HEK293 (cell line): ENCODE data around the gene FXYD4.

Experiments
- BCL11B ChIP-seq: fragments of 450-650 bp; formaldehyde crosslinking; IDR thresholded peaks from 2 replicates; pipeline ENCODE4 v1.5.1; 2016; ENCODE audit warnings: low read depth, missing biosample characterization, missing genetic modification characterization
- CTCF ChIP-seq: fragments of 450-650 bp; formaldehyde crosslinking; IDR thresholded peaks from 2 replicates; pipeline ENCODE4 v1.5.1; 2016; ENCODE audit warnings: missing biosample characterization, missing genetic modification characterization
- FEZF1 ChIP-seq: fragments of 450-650 bp; formaldehyde crosslinking; IDR thresholded peaks from 2 replicates; pipeline ENCODE4 v1.5.1; 2016; ENCODE audit warnings: missing biosample characterization, missing genetic modification characterization
- HOXD13 ChIP-seq: sonication (generic); formaldehyde crosslinking; IDR thresholded peaks from 2 replicates; pipeline ENCODE4 v1.8.0; 2022; ENCODE audit warnings: missing genetic modification reagents, borderline replicate concordance
- KLF10 ChIP-seq: fragments of 450-650 bp; IDR thresholded peaks from 2 replicates; pipeline ENCODE4 v1.5.1; 2018; ENCODE audit warnings: missing biosample characterization, mild to moderate bottlenecking, missing genetic modification characterization
- KLF8 ChIP-seq: fragments of 450-650 bp; formaldehyde crosslinking; IDR thresholded peaks from 2 replicates; pipeline ENCODE4 v1.5.1; 2016; ENCODE audit warnings: missing biosample characterization, missing genetic modification characterization
- OSR2 ChIP-seq: fragments of 450-650 bp; formaldehyde crosslinking; IDR thresholded peaks from 2 replicates; pipeline ENCODE4 v1.5.1; 2016; ENCODE audit warnings: missing biosample characterization, missing genetic modification characterization
- SP7 ChIP-seq: fragments of 450-650 bp; formaldehyde crosslinking; IDR thresholded peaks from 2 replicates; pipeline ENCODE4 v1.5.1; 2016; ENCODE audit warnings: missing biosample characterization, missing genetic modification characterization
- TCF7L2 ChIP-seq: IDR thresholded peaks from 2 replicates; pipeline ENCODE4 v1.6.1; 2011; ENCODE audit warnings: low read depth, mild to moderate bottlenecking, inconsistent platforms, low read length, moderate library complexity, borderline replicate concordance
- YY2 ChIP-seq: fragments of 450-650 bp; formaldehyde crosslinking; IDR thresholded peaks from 2 replicates; pipeline ENCODE4 v1.5.1; 2016; ENCODE audit warnings: missing biosample characterization, missing genetic modification characterization
- ZBTB1 ChIP-seq: fragments of 450-650 bp; formaldehyde crosslinking; IDR thresholded peaks from 2 replicates; pipeline ENCODE4 v1.5.1; 2016; ENCODE audit warnings: missing biosample characterization, missing genetic modification characterization
- ZBTB17 ChIP-seq: fragments of 450-650 bp; formaldehyde crosslinking; IDR thresholded peaks from 2 replicates; pipeline ENCODE4 v1.5.1; 2016; ENCODE audit warnings: missing biosample characterization, missing genetic modification characterization
- ZBTB21 ChIP-seq: fragments of 450-650 bp; formaldehyde crosslinking; IDR thresholded peaks from 2 replicates; pipeline ENCODE4 v1.5.1; 2017; ENCODE audit warnings: missing biosample characterization, missing genetic modification characterization
- ZFP37 ChIP-seq: fragments of 450-650 bp; formaldehyde crosslinking; IDR thresholded peaks from 2 replicates; pipeline ENCODE4 v1.5.1; 2016; ENCODE audit warnings: missing biosample characterization, missing genetic modification characterization
- ZNF121 ChIP-seq: fragments of 450-650 bp; formaldehyde crosslinking; IDR thresholded peaks from 2 replicates; pipeline ENCODE4 v1.5.1; 2016; ENCODE audit warnings: missing biosample characterization, missing genetic modification characterization
- ZNF18 ChIP-seq: fragments of 450-650 bp; formaldehyde crosslinking; IDR thresholded peaks from 2 replicates; pipeline ENCODE4 v1.5.1; 2016; ENCODE audit warnings: missing biosample characterization, missing genetic modification characterization
- ZNF2 ChIP-seq: fragments of 450-650 bp; formaldehyde crosslinking; IDR thresholded peaks from 2 replicates; pipeline ENCODE4 v1.5.1; 2016; ENCODE audit warnings: missing biosample characterization, missing genetic modification characterization
- ZNF211 ChIP-seq: fragments of 450-650 bp; formaldehyde crosslinking; IDR thresholded peaks from 2 replicates; pipeline ENCODE4 v1.5.1; 2016; ENCODE audit warnings: low read depth, missing biosample characterization, missing genetic modification characterization
- ZNF223 ChIP-seq: fragments of 450-650 bp; formaldehyde crosslinking; IDR thresholded peaks from 2 replicates; pipeline ENCODE4 v1.5.1; 2016; ENCODE audit warnings: missing biosample characterization, missing genetic modification characterization
- ZNF239 ChIP-seq: fragments of 450-650 bp; formaldehyde crosslinking; IDR thresholded peaks from 2 replicates; pipeline ENCODE4 v1.5.1; 2016; ENCODE audit warnings: missing biosample characterization, missing genetic modification characterization
- ZNF362 ChIP-seq: fragments of 450-650 bp; formaldehyde crosslinking; IDR thresholded peaks from 2 replicates; pipeline ENCODE4 v1.5.1; 2016; ENCODE audit warnings: missing biosample characterization, missing genetic modification characterization
- ZNF366 ChIP-seq: fragments of 450-650 bp; formaldehyde crosslinking; conservative IDR thresholded peaks from 2 replicates; pipeline ENCODE4 v1.5.1; 2016; ENCODE audit warnings: missing biosample characterization, missing genetic modification characterization
- ZNF398 ChIP-seq: fragments of 450-650 bp; formaldehyde crosslinking; IDR thresholded peaks from 2 replicates; pipeline ENCODE4 v1.5.1; 2017; ENCODE audit warnings: missing biosample characterization, missing genetic modification characterization
- ZNF513 ChIP-seq: fragments of 450-650 bp; IDR thresholded peaks from 2 replicates; pipeline ENCODE4 v1.5.1; 2018; ENCODE audit warnings: missing biosample characterization, missing genetic modification characterization
- ZNF530 ChIP-seq: fragments of 450-650 bp; formaldehyde crosslinking; IDR thresholded peaks from 2 replicates; pipeline ENCODE4 v1.5.1; 2016; ENCODE audit warnings: low read depth, missing biosample characterization, missing genetic modification characterization
- ZNF548 ChIP-seq: fragments of 450-650 bp; formaldehyde crosslinking; IDR thresholded peaks from 2 replicates; pipeline ENCODE4 v1.5.1; 2016; ENCODE audit warnings: missing biosample characterization, missing genetic modification characterization
- ZNF549 ChIP-seq: fragments of 450-650 bp; IDR thresholded peaks from 2 replicates; pipeline ENCODE4 v1.5.1; 2018; ENCODE audit warnings: missing biosample characterization, missing genetic modification characterization, mild to moderate bottlenecking, inconsistent platforms, moderate library complexity
- ZNF610 ChIP-seq: fragments of 450-650 bp; formaldehyde crosslinking; IDR thresholded peaks from 2 replicates; pipeline ENCODE4 v1.5.1; 2016; ENCODE audit warnings: missing biosample characterization, missing genetic modification characterization, borderline replicate concordance
- ZNF658 ChIP-seq: fragments of 450-650 bp; formaldehyde crosslinking; IDR thresholded peaks from 2 replicates; pipeline ENCODE4; 2016; ENCODE audit warnings: missing biosample characterization, missing genetic modification characterization
- ZNF660 ChIP-seq: fragments of 450-650 bp; IDR thresholded peaks from 2 replicates; pipeline ENCODE4 v1.5.1; 2018; ENCODE audit warnings: missing biosample characterization, mild to moderate bottlenecking, missing genetic modification characterization
- ZNF670 ChIP-seq: fragments of 450-650 bp; formaldehyde crosslinking; IDR thresholded peaks from 2 replicates; pipeline ENCODE4 v1.5.1; 2016; ENCODE audit warnings: missing biosample characterization, missing genetic modification characterization, low read depth
- ZNF701 ChIP-seq: fragments of 450-650 bp; formaldehyde crosslinking; IDR thresholded peaks from 2 replicates; pipeline ENCODE4 v1.5.1; 2016; ENCODE audit warnings: missing biosample characterization, missing genetic modification characterization
- ZNF76 ChIP-seq: fragments of 450-650 bp; formaldehyde crosslinking; IDR thresholded peaks from 2 replicates; pipeline ENCODE4; 2016; ENCODE audit warnings: low read depth, missing biosample characterization, missing genetic modification characterization, borderline replicate concordance
- ZNF785 ChIP-seq: fragments of 450-650 bp; formaldehyde crosslinking; IDR thresholded peaks from 2 replicates; pipeline ENCODE4 v1.5.1; 2016; ENCODE audit warnings: missing biosample characterization, missing genetic modification characterization

FXYD4 gene

GRCh38 chr10:43407576-43408330, 36.3 kb downstream of the FXYD4 start (continued):
- TF ChIP-seq CTCF (tag by site-specific recombination) (peak; percentile 82), ZNF549 (tag by site-specific recombination) (no peak), ZNF398 (tag by site-specific recombination) (no peak), SP7 (tag by site-specific recombination) (peak; percentile 83), HOXD13 (no peak), ZNF239 (tag by site-specific recombination) (no peak), ZFP37 (tag by site-specific recombination) (peak; percentile 33; the same call in 1 of the 2 replicates), ZNF658 (no peak), KLF8 (tag by site-specific recombination) (peak; percentile 70; the same call in 1 of the 2 replicates), ZNF610 (no peak), ZBTB1 (no peak), ZBTB17 (tag by site-specific recombination) (peak; percentile 81), ZNF530 (tag by site-specific recombination) (no peak), ZNF513 (tag by site-specific recombination) (no peak), ZNF121 (tag by site-specific recombination) (peak; percentile 94), ZNF18 (tag by site-specific recombination) (peak; percentile 93), ZBTB21 (tag by site-specific recombination) (no peak), ZNF670 (tag by site-specific recombination) (no peak), ZNF660 (tag by site-specific recombination) (peak; percentile 23; the same call in 1 of the 2 replicates), BCL11B (tag by site-specific recombination) (peak; percentile 55), FEZF1 (no peak), ZNF785 (tag by site-specific recombination) (no peak), KLF10 (tag by site-specific recombination) (peak; percentile 42; the same call in 1 of the 2 replicates), OSR2 (0 out of 2 replicates have a peak, but pooled peaks have one; percentile 24), ZNF362 (tag by site-specific recombination) (peak; percentile 92), ZNF211 (tag by site-specific recombination) (no peak), ZNF223 (tag by site-specific recombination) (peak; percentile 17; the same call in 1 of the 2 replicates), YY2 (no peak), ZNF701 (tag by site-specific recombination) (no peak), ZNF2 (peak; percentile 31), ZNF548 (tag by site-specific recombination) (no peak), TCF7L2 (no peak), ZNF366 (tag by site-specific recombination) (peak; percentile 76), ZNF76 (tag by site-specific recombination) (peak; percentile 55; the same call in 1 of the 2 replicates)
